A673 (cell line): ENCODE results near the gene UBP1. TPM values are rescaled to one million over a fixed set of nuclear protein-coding genes. Genes with fewer than 3 reads are reported as not detected.

Source experiments
- BruUV-seq: library from RNA; stranded (reverse); fragments of 400-500 nt; replicated peaks from 2 replicates; lab custom pipeline; 2021; lab: Mats Ljungman, UMichigan
- CTCF ChIA-PET: fragments of 300-600 bp; sonication (Branson Sonifier 250); formaldehyde crosslinking; loops from one replicate; lab custom pipeline; 2022; ENCODE audit warnings: antibody characterized with exemption; lab: Charles Lee
- POLR2A ChIA-PET: fragments of 300-600 bp; sonication (Branson Sonifier 250); formaldehyde crosslinking; loops from one replicate; lab custom pipeline; 2022; ENCODE audit warnings: antibody characterized with exemption; ENCODE audit not compliant: low non-redundant PET; lab: Charles Lee
- DNase-seq: peaks from one replicate; pipeline ENCODE4 v3.0.0-alpha.2; 2015; ENCODE audit warnings: low spot score
- H3K27ac ChIP-seq: fragments of 200-600 bp; sonication (generic); 2 replicates; pipeline ENCODE4 v1.5.1; 2016; ENCODE audit warnings: mixed run types, low read depth, mild to moderate bottlenecking, mixed read lengths, antibody characterized with exemption, low read length; ENCODE audit not compliant: poor library complexity, severe bottlenecking
- H3K27me3 ChIP-seq: fragments of 200-600 bp; sonication (generic); replicated peaks from 2 replicates; pipeline ENCODE4 v1.6.1; 2017; ENCODE audit warnings: mixed run types, low read depth, mild to moderate bottlenecking, mixed read lengths, antibody characterized with exemption, low read length; ENCODE audit not compliant: insufficient read depth, poor library complexity
- H3K36me3 ChIP-seq: fragments of 200-600 bp; sonication (generic); 2 replicates; pipeline ENCODE4 v1.6.1; 2016; ENCODE audit warnings: mixed run types, mild to moderate bottlenecking, mixed read lengths, antibody characterized with exemption, low read length; ENCODE audit not compliant: insufficient read depth, poor library complexity, severe bottlenecking
- H3K4me1 ChIP-seq: fragments of 200-600 bp; sonication (generic); 2 replicates; pipeline ENCODE4 v1.6.1; 2017; ENCODE audit warnings: mixed run types, mild to moderate bottlenecking, mixed read lengths, antibody characterized with exemption, low read length; ENCODE audit not compliant: insufficient read depth, poor library complexity, severe bottlenecking
- H3K4me3 ChIP-seq: fragments of 200-600 bp; sonication (generic); 2 replicates; pipeline ENCODE4 v1.5.1; 2016; ENCODE audit warnings: low read depth, mixed run types, mild to moderate bottlenecking, mixed read lengths, low read length; ENCODE audit not compliant: poor library complexity, severe bottlenecking
- H3K9me3 ChIP-seq: fragments of 200-600 bp; sonication (generic); 2 replicates; pipeline ENCODE4 v1.6.1; 2016; ENCODE audit warnings: mixed run types, low read depth, mild to moderate bottlenecking, mixed read lengths, antibody characterized with exemption, low read length; ENCODE audit not compliant: poor library complexity, severe bottlenecking
- EZH2 ChIP-seq: fragments of 200-600 bp; sonication (generic); IDR thresholded peaks from 2 replicates; pipeline ENCODE4 v1.6.1; 2017; ENCODE audit warnings: borderline replicate concordance, low read depth, mild to moderate bottlenecking, mixed read lengths, antibody characterized with exemption, low read length; ENCODE audit not compliant: poor library complexity, severe bottlenecking
- intact Hi-C: fragments of 100-400 bp; cut with micrococcal nuclease; formaldehyde crosslinking; loops from one replicate; pipeline ENCODE4 v1.10.0; 2022; ENCODE audit not compliant: unreplicated experiment
- total RNA-seq: library from RNA; stranded (reverse); gene quantifications from 2 replicates; pipeline ENCODE4 v1.2.3, GENCODE V29; 2021
- TF ChIP-seq, protein P1 (sequence below): fragments of 300-800, 200-600 bp; sonication (generic); conservative IDR thresholded peaks from 2 replicates; pipeline ENCODE4 v1.5.1; 2017; ENCODE audit warnings: low read depth, mild to moderate bottlenecking, antibody characterized with exemption, low read length, moderate library complexity, mixed read lengths

UBP1 gene
- total RNA-seq, 1 experiment from 2014 or later, result 59.4 TPM

DNA sequence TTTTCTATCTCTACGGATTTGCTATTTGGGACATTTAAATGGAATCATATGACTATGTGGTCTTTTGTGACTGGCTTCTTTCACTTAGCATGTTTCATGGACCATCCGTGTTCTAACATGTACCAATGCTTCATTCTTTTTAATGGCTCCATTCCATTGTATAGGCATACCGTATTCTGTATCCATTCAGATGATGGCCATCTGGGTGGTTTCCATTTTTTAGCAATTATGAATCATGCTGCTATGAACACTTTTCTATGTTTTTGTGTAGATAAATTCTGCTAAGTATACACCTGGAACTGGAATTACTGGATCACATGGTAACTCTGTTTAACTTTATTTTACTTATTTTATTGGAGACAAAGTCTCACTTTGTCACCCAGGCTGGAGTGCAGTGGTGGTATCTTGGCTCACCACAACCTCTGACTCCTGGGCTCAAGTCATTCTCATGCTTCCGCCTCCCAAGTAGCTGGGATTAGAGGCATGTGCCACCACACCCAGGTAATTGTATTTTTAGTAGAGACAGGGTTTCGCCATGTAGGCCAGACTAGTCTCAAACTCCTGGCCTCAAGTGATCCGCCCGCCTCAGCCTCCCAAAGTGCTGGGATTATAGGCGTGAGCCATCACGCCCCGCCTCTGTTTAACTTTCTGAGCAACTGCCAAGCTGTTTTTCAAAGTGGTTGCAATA lies 13.4 kb downstream of the UBP1 start:
- ChIA-PET CTCF (no interaction called here), POLR2A (no interaction called here)
- no peaks in the 10 kb centered on the region for H3K9me3 ChIP-seq
- no peaks in the 10 kb centered on the region for H3K27me3 ChIP-seq
- TF ChIP-seq, protein P1, sequence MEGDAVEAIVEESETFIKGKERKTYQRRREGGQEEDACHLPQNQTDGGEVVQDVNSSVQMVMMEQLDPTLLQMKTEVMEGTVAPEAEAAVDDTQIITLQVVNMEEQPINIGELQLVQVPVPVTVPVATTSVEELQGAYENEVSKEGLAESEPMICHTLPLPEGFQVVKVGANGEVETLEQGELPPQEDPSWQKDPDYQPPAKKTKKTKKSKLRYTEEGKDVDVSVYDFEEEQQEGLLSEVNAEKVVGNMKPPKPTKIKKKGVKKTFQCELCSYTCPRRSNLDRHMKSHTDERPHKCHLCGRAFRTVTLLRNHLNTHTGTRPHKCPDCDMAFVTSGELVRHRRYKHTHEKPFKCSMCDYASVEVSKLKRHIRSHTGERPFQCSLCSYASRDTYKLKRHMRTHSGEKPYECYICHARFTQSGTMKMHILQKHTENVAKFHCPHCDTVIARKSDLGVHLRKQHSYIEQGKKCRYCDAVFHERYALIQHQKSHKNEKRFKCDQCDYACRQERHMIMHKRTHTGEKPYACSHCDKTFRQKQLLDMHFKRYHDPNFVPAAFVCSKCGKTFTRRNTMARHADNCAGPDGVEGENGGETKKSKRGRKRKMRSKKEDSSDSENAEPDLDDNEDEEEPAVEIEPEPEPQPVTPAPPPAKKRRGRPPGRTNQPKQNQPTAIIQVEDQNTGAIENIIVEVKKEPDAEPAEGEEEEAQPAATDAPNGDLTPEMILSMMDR, result no peak
- no peak for TF ChIP-seq EZH2
- BruUV-seq, result no TSS peak
- no peak overlapping the region for H3K4me3 ChIP-seq
- peaks cover 15% of the 10 kb centered on the region for H3K36me3 ChIP-seq
- no peak for DNase-seq
- no peak overlapping the region for H3K27ac ChIP-seq
- intact Hi-C loops, result no loop called here
- peaks cover 43% of the 10 kb centered on the region for H3K4me1 ChIP-seq

- peak; percentile 75 for DNase-seq
- CTCF ChIA-PET, result no interaction called here
- TF ChIP-seq, protein P1, result no peak
- TF ChIP-seq EZH2, result no peak
- POLR2A ChIA-PET, result no interaction called here
- Histone ChIP-seq H3K36me3 (peaks cover 21% of the 10 kb centered on the region), H3K27me3 (no peaks in the 10 kb centered on the region), H3K4me1 (peaks cover 43% of the 10 kb centered on the region), H3K9me3 (no peaks in the 10 kb centered on the region), H3K4me3 (no peak overlapping the region), H3K27ac (no peak overlapping the region)
- BruUV-seq, result no TSS peak
- intact Hi-C loops, result no loop called here
Measured at GRCh38 chr3:33426068-33426467, 14.1 kb downstream of the UBP1 start.

- H3K9me3 ChIP-seq, result no peaks in the 10 kb centered on the region
- no TSS peak for BruUV-seq
- H3K27ac ChIP-seq, result peak overlapping the region; percentile 53
- ChIA-PET CTCF (no interaction called here), POLR2A (no interaction called here)
- no peaks in the 10 kb centered on the region for H3K27me3 ChIP-seq
- peak; percentile 38 for DNase-seq
- peaks cover 21% of the 10 kb centered on the region for H3K36me3 ChIP-seq
- TF ChIP-seq, protein P1, result no peak
- TF ChIP-seq EZH2, result no peak
- intact Hi-C loops, result no loop called here
- peaks cover 43% of the 10 kb centered on the region for H3K4me1 ChIP-seq
- no peak overlapping the region for H3K4me3 ChIP-seq
Measured at GRCh38 chr3:33425453-33425852, 14.8 kb downstream of the UBP1 start.
